Endothelial cell of umbilical vein (primary cell): ENCODE data around the gene PYGO2. TPM values are rescaled to one million over a fixed set of nuclear protein-coding genes. Genes with fewer than 3 reads are reported as not detected.

Experiments used
- BruUV-seq: library from RNA; stranded (reverse); fragments of 400-500 nt; replicated peaks from 2 replicates; lab custom pipeline; 2021; lab: Mats Ljungman, UMichigan
- CTCF ChIA-PET: fragments of 300-600, 350-600 bp; sonication (Branson Sonifier 250); formaldehyde crosslinking; loops from one replicate; lab custom pipeline; 2021; ENCODE audit warnings: antibody characterized with exemption, inconsistent platforms; lab: Charles Lee
- POLR2A ChIA-PET: fragments of 300-600, 350-600 bp; sonication (Branson Sonifier 250); formaldehyde crosslinking; loops from one replicate; lab custom pipeline; 2021; ENCODE audit warnings: antibody characterized with exemption, inconsistent platforms; lab: Charles Lee
- DNase-seq: peaks from one replicate; pipeline ENCODE4 v3.0.0-alpha.2; 2011; ENCODE audit warnings: low read depth, low spot score
- FAIRE-seq: peaks from 2 replicates; lab custom pipeline; 2011; peaks lifted over from hg19 to GRCh38; lab: Jason Lieb, UNC
- H2AFZ ChIP-seq: 2 replicates; pipeline ENCODE4 v1.6.0; 2012; ENCODE audit warnings: low read depth, low read length, control low read depth, inconsistent platforms
- H3K27ac ChIP-seq: 2 replicates; pipeline ENCODE4 v1.5.1; 2011; ENCODE audit warnings: low read depth, mild to moderate bottlenecking, control low read depth, low read length, moderate library complexity; ENCODE audit not compliant: insufficient read depth
- H3K27me3 ChIP-seq, 2 experiments: 2 replicates each; pipeline versions ENCODE4 v1.6.0 to v1.6.1; 2011; ENCODE audit warnings: low read length in 2 of 2, mixed read lengths in 1 of 2; ENCODE audit not compliant: control insufficient read depth in 2 of 2, insufficient read depth in 2 of 2
- H3K36me3 ChIP-seq, 2 experiments: 2 replicates in 1 of 2; 3 replicates in 1 of 2; pipeline ENCODE4 v1.5.1; 2011; ENCODE audit warnings: low read length in 2 of 2, mild to moderate bottlenecking in 1 of 2, moderate library complexity in 1 of 2; ENCODE audit not compliant: control insufficient read depth in 2 of 2, insufficient read depth in 2 of 2; ENCODE audit errors: extremely low read depth in 1 of 2
- H3K4me1 ChIP-seq: 3 replicates; pipeline ENCODE4 v1.5.1; 2011; ENCODE audit warnings: mild to moderate bottlenecking, low read length; ENCODE audit not compliant: control insufficient read depth, insufficient read depth; ENCODE audit errors: extremely low read depth
- H3K4me2 ChIP-seq: 2 replicates; pipeline ENCODE4 v1.6.1; 2011; ENCODE audit warnings: low read length, control low read depth, mixed read lengths; ENCODE audit not compliant: insufficient read depth
- H3K4me3 ChIP-seq, 3 experiments: fragments of 200-600 bp in 1 of 3; sonication (generic), shearing (Covaris generic) in 1 of 3; replicated peaks in 1 of 3; 2 replicates each; pipeline ENCODE4 v1.5.1; 2011 to 2016; ENCODE audit warnings: control low read depth in 3 of 3, low read length in 3 of 3, mild to moderate bottlenecking in 2 of 3, inconsistent platforms in 1 of 3, low read depth in 1 of 3, moderate library complexity in 1 of 3; ENCODE audit not compliant: insufficient read depth in 1 of 3
- H3K79me2 ChIP-seq: 2 replicates; pipeline ENCODE4 v1.6.0; 2012; ENCODE audit warnings: low read length, inconsistent platforms; ENCODE audit not compliant: control insufficient read depth, insufficient read depth
- H3K9ac ChIP-seq: replicated peaks from 2 replicates; pipeline ENCODE3; 2011; ENCODE audit warnings: low read length, control low read depth; ENCODE audit not compliant: insufficient read depth; ENCODE audit errors: extremely low read depth
- H3K9me1 ChIP-seq: replicated peaks from 3 replicates; pipeline ENCODE4 v1.6.0; 2011; ENCODE audit warnings: mild to moderate bottlenecking, low read length; ENCODE audit not compliant: control insufficient read depth, insufficient read depth; ENCODE audit errors: extremely low read depth
- H3K9me3 ChIP-seq: replicated peaks from 2 replicates; pipeline ENCODE4 v1.5.1; 2012; ENCODE audit warnings: low read length, inconsistent platforms; ENCODE audit not compliant: control insufficient read depth, insufficient read depth
- H4K20me1 ChIP-seq: replicated peaks from 2 replicates; pipeline ENCODE3; 2011; ENCODE audit warnings: mild to moderate bottlenecking, low read length; ENCODE audit not compliant: control insufficient read depth, insufficient read depth; ENCODE audit errors: extremely low read depth
- CTCF ChIP-seq, 2 donors: IDR thresholded peaks; 1 replicate in 1 of 2; 2 replicates in 1 of 2; pipeline ENCODE4 v1.5.1; 2011; ENCODE audit warnings: low read length in 2 of 2, mild to moderate bottlenecking in 2 of 2, moderate library complexity in 2 of 2, control low read depth in 1 of 2, inconsistent platforms in 1 of 2, low read depth in 1 of 2; ENCODE audit not compliant: insufficient read depth in 1 of 2; ENCODE audit errors: extremely low read depth in 1 of 2
- EZH2 ChIP-seq: IDR thresholded peaks from 2 replicates; pipeline ENCODE4 v1.6.1; 2012; ENCODE audit warnings: borderline replicate concordance, low read depth, mild to moderate bottlenecking, moderate library complexity, low read length, inconsistent platforms; ENCODE audit not compliant: severe bottlenecking
- FOS ChIP-seq: IDR thresholded peaks from 2 replicates; pipeline ENCODE4 v1.6.1; 2011; ENCODE audit warnings: mild to moderate bottlenecking, low read length, moderate library complexity, borderline replicate concordance; ENCODE audit not compliant: insufficient read depth
- GATA2 ChIP-seq: IDR thresholded peaks from 2 replicates; pipeline ENCODE4 v1.7.0; 2011; ENCODE audit warnings: low read depth, mild to moderate bottlenecking, moderate library complexity, mixed read lengths, low read length; ENCODE audit not compliant: insufficient read length, insufficient read depth
- JUN ChIP-seq: IDR thresholded peaks from 2 replicates; pipeline ENCODE4 v1.6.1; 2011; ENCODE audit warnings: borderline replicate concordance, low read depth; ENCODE audit not compliant: insufficient read length, insufficient read depth
- MAX ChIP-seq: IDR thresholded peaks from 2 replicates; pipeline ENCODE4 v1.6.1; 2011; ENCODE audit not compliant: insufficient read depth, insufficient read length
- MYC ChIP-seq: IDR thresholded peaks from one replicate; pipeline ENCODE4 v1.6.1; 2011; ENCODE audit warnings: mild to moderate bottlenecking, low read depth, low read length
- POLR2A ChIP-seq: IDR thresholded peaks from 2 replicates; pipeline ENCODE4 v1.6.1; 2012; ENCODE audit warnings: low read depth, mild to moderate bottlenecking, control low read depth, low read length
- POLR2AphosphoS5 ChIP-seq: IDR thresholded peaks from 2 replicates; pipeline ENCODE4 v1.6.1; 2012; ENCODE audit warnings: low read depth, mild to moderate bottlenecking, control low read depth, low read length, moderate library complexity; ENCODE audit not compliant: insufficient read depth
- dilution Hi-C: fragments of 300-500 bp; cut with MboI; formaldehyde crosslinking; loops from one replicate; pipeline ENCODE4 v1.15.0; 2019; ENCODE audit warnings: low sequenced_read_pairs; ENCODE audit not compliant: extremely low pct_ligation_motif_present
- intact Hi-C: fragments of 100-400 bp; cut with micrococcal nuclease; formaldehyde crosslinking; loops from one replicate; pipeline ENCODE4 v1.10.0; 2022
- polyA plus RNA-seq, 4 experiments: library from polyadenylated mRNA; depleted of rRNA in 3 of 4; stranded (reverse) in 3 of 4; unstranded in 1 of 4; fragments of >200 nt; gene quantifications; 2 replicates each; pipeline versions ENCODE4 v1.2.1 to v1.2.3, GENCODE V29; 2011 to 2012; ENCODE audit warnings: missing spikeins in 1 of 4
- total RNA-seq: library from RNA; stranded (reverse); gene quantifications from 2 replicates; pipeline ENCODE4 v1.2.3, GENCODE V29; 2021

The PYGO2 gene
- total and polyA plus RNA-seq, 2 donors (not counting 3 experiments of a cell fraction or from before 2014, with no cell fraction given) = 19.3 to 21.5 TPM

DNA sequence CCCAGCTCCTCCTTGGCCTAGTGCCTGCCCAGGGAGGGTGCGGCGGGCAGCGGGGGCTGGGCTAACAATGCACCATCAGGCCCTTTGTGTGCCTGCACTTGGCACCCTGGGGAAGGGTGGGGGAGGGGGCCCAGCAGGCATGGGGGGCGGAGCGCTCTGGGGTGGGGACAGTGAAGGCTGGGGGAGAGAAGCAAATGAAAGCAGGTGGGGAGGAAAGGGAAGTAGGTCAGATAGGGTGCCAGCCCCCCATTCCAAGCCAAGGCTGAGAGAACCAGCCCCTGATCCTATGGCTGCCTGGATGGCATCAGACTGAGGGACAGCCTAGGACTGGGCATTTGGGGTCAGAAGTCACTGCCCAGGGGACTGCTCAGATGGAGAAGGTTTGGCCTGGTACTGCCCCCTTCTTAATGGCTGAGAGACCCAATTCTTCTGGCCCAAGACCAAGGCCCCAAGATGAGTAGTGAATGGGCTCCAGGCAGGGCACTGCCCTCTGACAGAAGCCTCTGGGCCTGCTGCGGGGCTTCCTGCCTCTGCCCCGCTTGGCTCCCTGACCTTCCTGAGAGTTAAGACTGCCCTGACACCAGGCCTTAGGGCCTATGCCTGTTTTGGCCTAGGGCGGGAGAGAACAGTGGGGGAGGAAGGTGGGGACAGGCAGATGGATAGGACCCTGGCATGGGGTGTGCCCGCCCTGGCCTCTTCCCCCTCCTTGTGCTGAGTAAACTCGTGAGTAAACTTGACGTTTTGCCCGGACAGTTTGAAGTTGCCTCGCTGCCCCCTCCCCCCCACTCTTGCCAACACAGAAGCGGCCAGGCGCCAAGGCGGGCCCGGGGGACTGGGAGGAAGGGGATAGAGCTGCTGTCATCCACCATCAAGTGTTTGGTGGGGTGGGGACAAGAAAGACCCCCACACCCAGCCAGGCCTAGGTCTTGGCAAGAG is 43.8 kb upstream of the PYGO2 start:
- no peaks in the 10 kb centered on the region for H3K9me3 ChIP-seq
- ChIA-PET POLR2A (interaction anchor here (0.6 kb wide), 2 partner anchors 10 to 1114 kb away, joined by 4 to 6 read pairs; no protein-coding TSS in a partner anchor), CTCF (interaction anchor here (1.1 to 6.5 kb wide), 4 partner anchors 9 to 39 kb away, joined by 3 to 87 read pairs (median 24); no protein-coding TSS in a partner anchor)
- no peak for TF ChIP-seq POLR2AphosphoS5
- TF ChIP-seq MAX = no peak
- no peak for TF ChIP-seq JUN
- TF ChIP-seq MYC = no peak
- TF ChIP-seq CTCF (IDR thresholded peaks at IDR 0.05; ENCODE audit: extremely low read depth in 1 of 2, insufficient read depth in 1 of 2, low read depth in 1 of 2, low read length in 2 of 2) = no peak
- TF ChIP-seq GATA2 = no peak
- TF ChIP-seq EZH2 = no peak
- no peak for TF ChIP-seq POLR2A
- no peak for TF ChIP-seq FOS
- H3K9me1 ChIP-seq = no peaks in the 10 kb centered on the region
- no peak overlapping the region for H3K27ac ChIP-seq
- H3K79me2 ChIP-seq = peaks cover 16% of the 10 kb centered on the region
- no peak overlapping the region for H3K9ac ChIP-seq
- no peaks in the 10 kb centered on the region for H3K36me3 ChIP-seq
- intact Hi-C loops = no loop called here
- dilution Hi-C loops = no loop called here
- no TSS peak for BruUV-seq
- FAIRE-seq (no peak), DNase-seq (no peak)
- peaks cover 17% of the 10 kb centered on the region for H3K4me1 ChIP-seq
- no peak overlapping the region for H3K4me3 ChIP-seq
- no peaks in the 10 kb centered on the region for H3K27me3 ChIP-seq
- H3K4me2 ChIP-seq = no peak overlapping the region
- H2AFZ ChIP-seq = no peak overlapping the region
- no peaks in the 10 kb centered on the region for H4K20me1 ChIP-seq
